PC-3 (cell line): ENCODE data around the gene THOC2.
"Not testable (repeated sequence)": the region's sequence is repeated elsewhere in the genome, so short reads cannot be mapped to it uniquely, and the experiment has no call there.

Experiments used
- CTCF ChIP-seq: fragments of 300-600 bp; sonication (generic); conservative IDR thresholded peaks from 2 replicates; pipeline ENCODE4 v1.5.1; 2017; ENCODE audit warnings: antibody characterized with exemption, low read depth, mild to moderate bottlenecking, low read length
- EZH2 ChIP-seq: fragments of 300-600 bp; sonication (generic); IDR thresholded peaks from one replicate; pipeline ENCODE4 v1.6.1; 2017; ENCODE audit warnings: antibody characterized with exemption, mild to moderate bottlenecking, low read length; ENCODE audit not compliant: unreplicated experiment

GRCh38 chrX:123735137-123735536 is 2.3 kb upstream of the THOC2 start:
- TF ChIP-seq EZH2, CTCF: not testable (repeated sequence)
